GM12878 (cell line): Measurements from ENCODE around the gene ZSWIM5. TPM values are rescaled to one million over a fixed set of nuclear protein-coding genes. Genes with fewer than 3 reads are reported as not detected.

Experiments
- ATAC-seq: fragments of 200-7000 bp; cut with Tn5 transposase; 3 replicates; pipeline ENCODE4 v1.9.1; 2020; ENCODE audit warnings: mild to moderate bottlenecking, moderate library complexity
- BruUV-seq: library from RNA; stranded (reverse); fragments of 400-500 nt; replicated peaks from 2 replicates; lab custom pipeline; 2021; lab: Mats Ljungman, UMichigan
- CTCF ChIA-PET: fragments of 300-600 bp; sonication (Branson Sonifier 250); formaldehyde crosslinking; extraction: SDS; loops from one replicate; lab custom pipeline; 2021; ENCODE audit warnings: inconsistent platforms; lab: Yijun Ruan, JAX
- POLR2A ChIA-PET: fragments of 350-600 bp; formaldehyde crosslinking; extraction: SDS; loops from one replicate; lab custom pipeline; 2021; ENCODE audit warnings: inconsistent platforms; lab: Charles Lee
- RAD21 ChIA-PET: fragments of 300-600 bp; sonication (Branson Sonifier 250); formaldehyde crosslinking; loops from one replicate; lab custom pipeline; 2023; ENCODE audit warnings: antibody characterized with exemption; ENCODE audit not compliant: unreplicated experiment; lab: Charles Lee
- SMC1A ChIA-PET: fragments of 300-600 bp; sonication (Branson Sonifier 250); formaldehyde crosslinking; loops from one replicate; lab custom pipeline; 2023; ENCODE audit not compliant: unreplicated experiment, uncharacterized antibody; lab: Charles Lee
- DNase-seq: peaks from one replicate; pipeline ENCODE4 v3.0.0-alpha.2; 2011; ENCODE audit warnings: low read depth, low spot score
- FAIRE-seq: peaks from 3 replicates; lab custom pipeline; 2011; peaks lifted over from hg19 to GRCh38; lab: Jason Lieb, UNC
- H2AFZ ChIP-seq: 2 replicates; pipeline ENCODE4 v1.6.0; 2011; ENCODE audit warnings: low read depth, low read length, control low read depth; ENCODE audit not compliant: control insufficient read depth
- H3K27ac ChIP-seq: 2 replicates; pipeline ENCODE4 v1.5.1; 2011; ENCODE audit warnings: control low read depth; ENCODE audit not compliant: control insufficient read depth, insufficient read depth
- H3K27me3 ChIP-seq, 2 experiments: replicated peaks in 1 of 2; 2 replicates each; pipeline versions ENCODE4 v1.6.0 to v1.6.1; 2011; ENCODE audit warnings: low read length in 1 of 2; ENCODE audit not compliant: control insufficient read depth in 2 of 2, insufficient read depth in 2 of 2
- H3K36me3 ChIP-seq, 2 experiments: 2 replicates each; pipeline ENCODE4 v1.5.1; 2011; ENCODE audit warnings: low read length in 1 of 2; ENCODE audit not compliant: control insufficient read depth in 2 of 2, insufficient read depth in 2 of 2
- H3K4me1 ChIP-seq: 2 replicates; pipeline ENCODE4 v1.6.1; 2011; ENCODE audit warnings: mild to moderate bottlenecking, low read length, moderate library complexity, mixed read lengths; ENCODE audit not compliant: control insufficient read depth, insufficient read depth
- H3K4me2 ChIP-seq: 2 replicates; pipeline ENCODE4 v1.6.0; 2011; ENCODE audit warnings: control low read depth; ENCODE audit not compliant: control insufficient read depth, insufficient read depth
- H3K4me3 ChIP-seq: fragments of 200-600 bp; sonication (generic); 2 replicates; pipeline ENCODE4 v1.5.1; 2016
- H3K79me2 ChIP-seq: 2 replicates; pipeline ENCODE4 v1.6.0; 2011; ENCODE audit warnings: low read length; ENCODE audit not compliant: control insufficient read depth, insufficient read depth
- H3K9ac ChIP-seq: 2 replicates; pipeline ENCODE4 v1.8.0; 2011; ENCODE audit warnings: low read length, control low read depth, mixed read lengths; ENCODE audit not compliant: control insufficient read depth, insufficient read depth
- H3K9me3 ChIP-seq: replicated peaks from 3 replicates; pipeline ENCODE4 v1.5.1; 2011; ENCODE audit warnings: mild to moderate bottlenecking, low read length; ENCODE audit not compliant: control insufficient read depth, insufficient read depth
- H4K20me1 ChIP-seq: 2 replicates; pipeline ENCODE4 v1.6.0; 2011; ENCODE audit not compliant: control insufficient read depth, insufficient read depth
- ASH2L ChIP-seq: fragments of 300-600, 200-600 bp; sonication (generic); IDR thresholded peaks from 2 replicates; pipeline ENCODE4 v1.6.1; 2017; ENCODE audit warnings: low read depth, mild to moderate bottlenecking, borderline replicate concordance
- BCL11A ChIP-seq: IDR thresholded peaks from 2 replicates; pipeline ENCODE4 v1.6.1; 2011; ENCODE audit warnings: low read depth, low read length
- CBX3 ChIP-seq: fragments of 200-600 bp; sonication (generic); IDR thresholded peaks from 2 replicates; pipeline ENCODE4 v1.6.1; 2016; ENCODE audit warnings: low read depth, borderline replicate concordance
- CHD1 ChIP-seq: IDR thresholded peaks from 2 replicates; pipeline ENCODE4 v1.6.1; 2012; ENCODE audit warnings: low read depth, low read length, improper control_type of control experiment
- CHD2 ChIP-seq: IDR thresholded peaks from 2 replicates; pipeline ENCODE4 v1.6.1; 2011; ENCODE audit warnings: low read depth, low read length, improper control_type of control experiment, borderline replicate concordance
- CREB1 ChIP-seq: IDR thresholded peaks from 2 replicates; pipeline ENCODE4 v1.6.1; 2012; ENCODE audit warnings: low read depth, mild to moderate bottlenecking, inconsistent platforms
- DPF2 ChIP-seq: fragments of 450-650 bp; IDR thresholded peaks from 2 replicates; pipeline ENCODE4 v1.6.1; 2017; ENCODE audit warnings: mild to moderate bottlenecking
- EED ChIP-seq: sonication (generic); IDR thresholded peaks from 2 replicates; pipeline ENCODE4 v1.6.1; 2016; ENCODE audit warnings: antibody characterized with exemption, low read depth
- ESRRA ChIP-seq: IDR thresholded peaks from 2 replicates; pipeline ENCODE4 v1.6.1; 2012; ENCODE audit warnings: mild to moderate bottlenecking, low read length, improper control_type of control experiment
- GABPA ChIP-seq: IDR thresholded peaks from 2 replicates; pipeline ENCODE4 v1.6.1; 2014; ENCODE audit warnings: antibody characterized with exemption, low read depth, mild to moderate bottlenecking, inconsistent platforms
- HDGF ChIP-seq: fragments of 450-650 bp; IDR thresholded peaks from 2 replicates; pipeline ENCODE4 v1.6.1; 2016; ENCODE audit warnings: antibody characterized with exemption
- IKZF2 ChIP-seq, 2 experiments: fragments of 450-650 bp; IDR thresholded peaks; 2 replicates each; pipeline ENCODE4 v1.6.1; 2017; ENCODE audit warnings: mild to moderate bottlenecking in 2 of 2, moderate library complexity in 2 of 2
- IRF4 ChIP-seq: IDR thresholded peaks from 2 replicates; pipeline ENCODE4 v1.6.1; 2011; ENCODE audit warnings: low read depth, low read length
- MEF2A ChIP-seq: IDR thresholded peaks from 2 replicates; pipeline ENCODE4 v1.6.1; 2011; ENCODE audit warnings: low read depth, mild to moderate bottlenecking, low read length, moderate library complexity; ENCODE audit not compliant: insufficient read depth
- MYB ChIP-seq: fragments of 150-350 bp; IDR thresholded peaks from 2 replicates; pipeline ENCODE4 v1.6.1; 2014; ENCODE audit warnings: mild to moderate bottlenecking, low read depth, low read length, borderline replicate concordance
- POLR2A ChIP-seq: IDR thresholded peaks from 2 replicates; pipeline ENCODE4 v1.6.1; 2011; ENCODE audit warnings: low read depth, mild to moderate bottlenecking, low read length
- POLR2AphosphoS5 ChIP-seq: IDR thresholded peaks from 2 replicates; pipeline ENCODE4 v1.6.1; 2011; ENCODE audit warnings: mild to moderate bottlenecking, low read length, inconsistent platforms
- RB1 ChIP-seq: fragments of 450-650 bp; formaldehyde crosslinking; IDR thresholded peaks from 2 replicates; pipeline ENCODE4 v1.6.1; 2017; ENCODE audit warnings: mild to moderate bottlenecking, borderline replicate concordance
- RELA ChIP-seq: fragments of 450-650 bp; IDR thresholded peaks from 2 replicates; pipeline ENCODE4 v1.8.0; 2014; ENCODE audit warnings: borderline replicate concordance; ENCODE audit not compliant: partially characterized antibody
- RFX5 ChIP-seq: IDR thresholded peaks from 2 replicates; pipeline ENCODE4 v1.6.1; 2011; ENCODE audit warnings: low read depth, low read length, improper control_type of control experiment
- SMAD1 ChIP-seq: fragments of 450-650 bp; IDR thresholded peaks from 2 replicates; pipeline ENCODE4 v1.6.1; 2018; ENCODE audit warnings: mild to moderate bottlenecking, low read depth; ENCODE audit not compliant: partially characterized antibody
- SMARCA5 ChIP-seq: fragments of 450-650 bp; IDR thresholded peaks from 2 replicates; pipeline ENCODE4 v1.6.1; 2017; ENCODE audit warnings: mild to moderate bottlenecking
- SREBF1 ChIP-seq: IDR thresholded peaks from 2 replicates; pipeline ENCODE4 v1.6.1; 2012; ENCODE audit warnings: mild to moderate bottlenecking, low read length
- SREBF2 ChIP-seq: IDR thresholded peaks from 2 replicates; pipeline ENCODE4 v1.6.1; 2012; ENCODE audit warnings: mild to moderate bottlenecking, low read length
- WRNIP1 ChIP-seq: IDR thresholded peaks from 2 replicates; pipeline ENCODE4 v1.6.1; 2011; ENCODE audit warnings: low read depth, low read length, improper control_type of control experiment, borderline replicate concordance
- WGBS: methylation state at CpG from one replicate; pipeline ENCODE4 v1.1.6; 2016; ENCODE audit warnings: low lambda C conversion rate; ENCODE audit not compliant: insufficient replicate concordance, insufficient coverage; ENCODE audit errors: missing lambda C conversion rate; 5-methylcytosine and 5-hydroxymethylcytosine counted together
- in situ Hi-C: fragments of 300-500 bp; cut with MboI; formaldehyde crosslinking; loops from 9 replicates; pipeline ENCODE4 v1.14.3; 2018; ENCODE audit warnings: mixed read lengths
- intact Hi-C: fragments of 100-400 bp; cut with micrococcal nuclease; formaldehyde crosslinking; loops from one replicate; pipeline ENCODE4 v1.14.2; 2022; ENCODE audit not compliant: unreplicated experiment
- polyA plus RNA-seq, 11 experiments: library from polyadenylated mRNA; depleted of rRNA in 4 of 11; unstranded in 6 of 11; stranded (reverse) in 5 of 11; fragments of >200 nt; fragmentation: Nextera tagmentation in 4 of 11; fragmentation: Illumina TruSeq in 1 of 11; extraction: Ambion mirVana in 4 of 11; extraction: Trizol in 1 of 11; gene quantifications; 1 replicate in 1 of 11; 2 replicates in 10 of 11; pipeline versions ENCODE4 v1.2.1 to v1.2.3, GENCODE V29; 2011 to 2016; ENCODE audit warnings: inconsistent platforms in 2 of 11, missing spikeins in 2 of 11, low read depth in 1 of 11
- total RNA-seq, 4 experiments: library from RNA; depleted of rRNA in 3 of 4; stranded (reverse); fragments of >200 nt in 3 of 4; fragmentation: Illumina TruSeq in 1 of 4; extraction: Trizol in 1 of 4; gene quantifications; 2 replicates each; pipeline versions ENCODE4 v1.2.1 to v1.2.3, GENCODE V29; 2013 to 2021

The ZSWIM5 gene
- total and polyA plus RNA-seq, 10 of the 15 experiments (the other 5 are each of a cell fraction or from before 2014, with no cell fraction given): 0.07 to 0.97 (median 0.34) TPM; not detected in 1

DNA sequence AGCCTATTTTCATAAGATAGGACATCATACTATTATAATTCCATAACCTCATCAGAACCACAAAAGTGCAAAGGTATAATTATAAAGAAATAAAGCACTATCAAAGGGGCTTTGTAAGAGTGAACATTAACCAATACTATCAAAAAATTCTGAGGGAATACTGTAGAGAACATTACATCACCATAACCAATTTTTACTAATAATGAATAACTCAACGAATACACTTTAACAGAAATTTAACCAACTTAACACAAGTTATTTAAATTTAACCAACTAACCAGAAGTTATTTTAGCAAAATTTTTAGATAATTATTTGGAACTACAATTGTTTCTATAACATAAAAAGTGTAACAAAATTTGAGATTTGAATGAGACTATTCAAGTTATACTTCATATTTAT lies 34.8 kb downstream of the ZSWIM5 start:
- Histone ChIP-seq H3K4me2 (no peak overlapping the region), H3K36me3 (no peaks in the 10 kb centered on the region), H3K9ac (no peak overlapping the region), H3K9me3 (no peaks in the 10 kb centered on the region), H3K4me1 (no peaks in the 10 kb centered on the region), H4K20me1 (no peaks in the 10 kb centered on the region), H3K79me2 (no peaks in the 10 kb centered on the region), H3K27ac (no peak overlapping the region), H3K4me3 (no peak overlapping the region), H2AFZ (no peak overlapping the region), H3K27me3 (no peaks in the 10 kb centered on the region)
- TF ChIP-seq CBX3: no peak
- no peak for TF ChIP-seq CHD1
- TF ChIP-seq POLR2A: no peak
- TF ChIP-seq RB1: no peak
- no peak for TF ChIP-seq IKZF2 (IDR thresholded peaks at IDR 0.05)
- TF ChIP-seq ASH2L: no peak
- no peak for TF ChIP-seq IRF4
- TF ChIP-seq MEF2A: no peak
- ChIA-PET RAD21 (no interaction called here), CTCF (interaction anchor here (0.9 kb wide), 1 partner anchor 25 kb away, joined by 3 read pairs; no protein-coding TSS in a partner anchor), SMC1A (no interaction called here), POLR2A (no interaction called here)
- no TSS peak for BruUV-seq
- ATAC-seq (no peak), FAIRE-seq (no peak), DNase-seq (no peak)
- intact Hi-C loops: no loop called here
- in situ Hi-C loops: no loop called here
- WGBS: 46% methylated on average over 1 of the region's 1 CpG

DNA sequence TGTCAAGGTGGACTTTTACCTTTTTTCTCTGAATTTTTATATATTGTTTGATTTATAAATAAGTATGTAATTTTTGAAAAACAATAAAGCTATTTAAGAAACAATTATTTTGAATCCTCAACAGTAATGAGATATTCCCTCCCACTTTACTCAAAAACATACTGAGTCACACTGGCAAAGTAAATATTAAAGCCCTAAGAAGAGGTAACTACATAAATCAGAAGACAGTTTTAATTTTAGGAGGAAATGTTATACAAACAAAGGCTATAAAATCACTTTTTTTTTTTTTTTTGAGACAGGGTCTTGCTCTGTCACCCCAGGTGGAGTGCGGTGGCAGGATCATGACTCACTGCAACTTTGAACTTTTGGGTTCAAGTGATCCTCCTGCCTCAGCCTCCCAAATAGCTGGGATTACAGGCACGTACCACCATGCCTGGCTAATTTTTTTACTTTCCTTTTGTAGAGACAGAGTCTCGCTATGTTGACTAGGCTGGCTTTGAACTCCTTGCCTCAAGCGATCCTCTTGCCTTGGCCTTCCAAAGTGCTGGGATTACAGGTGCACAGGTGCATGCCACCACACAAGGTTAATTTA lies 36.2 kb downstream of the ZSWIM5 start:
- Histone ChIP-seq H3K9me3 (no peaks in the 10 kb centered on the region), H3K4me3 (no peak overlapping the region), H3K9ac (no peak overlapping the region), H3K4me1 (no peaks in the 10 kb centered on the region), H3K27me3 (no peaks in the 10 kb centered on the region), H3K27ac (no peak overlapping the region), H3K36me3 (no peaks in the 10 kb centered on the region), H3K79me2 (no peaks in the 10 kb centered on the region), H4K20me1 (no peaks in the 10 kb centered on the region), H3K4me2 (no peak overlapping the region), H2AFZ (no peak overlapping the region)
- FAIRE-seq (no peak), DNase-seq (no peak), ATAC-seq (no peak)
- ChIA-PET RAD21 (no interaction called here), POLR2A (no interaction called here), CTCF (interaction anchor here (1.0 kb wide), 1 partner anchor 10 kb away, joined by 4 read pairs; no protein-coding TSS in a partner anchor), SMC1A (interaction anchor here (0.6 to 1.2 kb wide), 2 partner anchors 22 to 249 kb away, joined by 4 read pairs; no protein-coding TSS in a partner anchor)
- WGBS: 57% methylated on average over 4 of the region's 4 CpGs
- in situ Hi-C loops (no loop called here), intact Hi-C loops (no loop called here)
- BruUV-seq: no TSS peak
- TF ChIP-seq POLR2AphosphoS5 (no peak), BCL11A (no peak), SMARCA5 (no peak), SREBF1 (no peak), HDGF (no peak), WRNIP1 (no peak), ESRRA (no peak), SMAD1 (no peak), EED (no peak), SREBF2 (no peak), CREB1 (no peak), MYB (no peak), RELA (no peak), DPF2 (no peak), RFX5 (no peak), GABPA (no peak), CHD2 (no peak)
